ENCODE measurements around the gene LY6G6D. TPM values are rescaled to one million over a fixed set of nuclear protein-coding genes. Genes with fewer than 3 reads are reported as not detected.
A peak's percentile ranks its signal among the peaks of the same experiment; 100 is the strongest.

LY6G6D gene
- total RNA-seq, 1 donor from 2014 or later: 1.5 TPM

DNA sequence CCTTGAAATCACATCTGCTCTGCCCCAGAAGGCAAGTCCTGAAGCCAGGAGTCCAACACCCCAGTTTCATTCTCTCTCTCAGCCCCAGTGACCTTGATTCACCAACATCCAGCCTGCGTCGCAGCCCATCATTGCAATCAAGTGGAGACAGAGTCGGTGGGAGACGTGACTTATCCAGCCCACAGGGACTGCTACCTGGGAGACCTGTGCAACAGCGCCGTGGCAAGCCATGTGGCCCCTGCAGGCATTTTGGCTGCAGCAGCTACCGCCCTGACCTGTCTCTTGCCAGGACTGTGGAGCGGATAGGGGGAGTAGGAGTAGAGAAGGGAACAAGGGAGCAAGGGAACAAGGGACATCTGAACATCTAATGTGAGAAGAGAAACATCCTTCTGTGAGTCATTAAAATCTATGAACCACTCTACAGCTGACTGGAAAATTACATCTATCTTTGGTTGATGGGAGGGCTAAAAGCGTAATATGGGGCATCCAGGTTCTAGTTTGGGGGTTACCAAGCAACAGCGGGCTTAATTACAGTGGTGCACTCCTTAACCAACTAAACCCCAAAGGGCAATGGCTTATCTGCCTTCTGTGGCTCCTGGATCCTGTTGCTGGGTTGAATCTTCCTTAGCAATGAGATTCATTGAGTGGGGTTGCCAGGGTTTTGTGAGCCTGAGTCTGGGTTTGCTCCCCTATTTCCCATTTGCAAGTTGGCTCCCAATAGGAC is 2.5 kb downstream of the LY6G6D start:
- no peak for DNase-seq (ENCODE audit: extremely low spot score, unreplicated experiment)
- H3K36me3 Mint-ChIP-seq: no peaks in the 10 kb centered on the region
- H3K9me3 Mint-ChIP-seq: peaks cover 5% of the 10 kb centered on the region
- no peaks in the 10 kb centered on the region for H3K27me3 Mint-ChIP-seq
- peak overlapping the region; percentile 90 for H3K27ac Mint-ChIP-seq
- H3K4me3 Mint-ChIP-seq: peak overlapping the region; percentile 67
- TF ChIP-seq CTCF (conservative IDR thresholded peaks at IDR 0.05): no peak
- H3K4me1 Mint-ChIP-seq (ENCODE audit: unreplicated experiment): peaks cover 37% of the 10 kb centered on the region

DNA sequence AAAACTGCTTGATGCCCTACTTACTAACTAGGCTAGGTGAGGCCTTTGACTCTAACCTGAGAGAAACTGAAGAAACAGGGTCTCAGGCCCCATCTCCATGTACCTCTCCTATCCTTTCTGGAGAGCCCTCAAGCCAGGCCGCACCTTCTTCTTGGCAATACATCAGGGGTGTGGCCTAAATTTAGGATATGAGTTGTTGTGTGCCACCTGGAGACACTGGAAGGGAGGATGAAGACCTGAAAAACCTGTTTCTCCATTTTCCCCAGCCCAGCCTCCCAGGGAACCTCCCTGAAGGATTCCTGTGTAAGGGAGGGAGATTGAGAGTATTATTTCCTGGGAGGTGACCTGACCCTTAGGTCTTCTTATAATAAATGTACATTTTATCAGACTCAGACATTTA is 3.1 kb downstream of the LY6G6D start:
- H3K4me3 Mint-ChIP-seq: peak overlapping the region; percentile 67
- H3K36me3 Mint-ChIP-seq: no peaks in the 10 kb centered on the region
- H3K4me1 Mint-ChIP-seq (ENCODE audit: unreplicated experiment): peaks cover 33% of the 10 kb centered on the region
- H3K27me3 Mint-ChIP-seq: no peaks in the 10 kb centered on the region
- peaks cover 5% of the 10 kb centered on the region for H3K9me3 Mint-ChIP-seq
- DNase-seq (ENCODE audit: extremely low spot score, unreplicated experiment): no peak
- TF ChIP-seq CTCF (conservative IDR thresholded peaks at IDR 0.05): no peak
- H3K27ac Mint-ChIP-seq: peak overlapping the region; percentile 90

- Mint-ChIP-seq H3K27me3 (no peaks in the 10 kb centered on the region), H3K4me3 (peak overlapping the region; percentile 67), H3K9me3 (peaks cover 5% of the 10 kb centered on the region), H3K4me1 (ENCODE audit: unreplicated experiment) (peaks cover 28% of the 10 kb centered on the region), H3K27ac (peak overlapping the region; percentile 90), H3K36me3 (no peaks in the 10 kb centered on the region)
- DNase-seq (ENCODE audit: extremely low spot score, unreplicated experiment): no peak
- TF ChIP-seq CTCF (conservative IDR thresholded peaks at IDR 0.05): no peak
These were observed 3.9 kb downstream of the LY6G6D start for GRCh38 chr6:31719001-31719400.

DNA sequence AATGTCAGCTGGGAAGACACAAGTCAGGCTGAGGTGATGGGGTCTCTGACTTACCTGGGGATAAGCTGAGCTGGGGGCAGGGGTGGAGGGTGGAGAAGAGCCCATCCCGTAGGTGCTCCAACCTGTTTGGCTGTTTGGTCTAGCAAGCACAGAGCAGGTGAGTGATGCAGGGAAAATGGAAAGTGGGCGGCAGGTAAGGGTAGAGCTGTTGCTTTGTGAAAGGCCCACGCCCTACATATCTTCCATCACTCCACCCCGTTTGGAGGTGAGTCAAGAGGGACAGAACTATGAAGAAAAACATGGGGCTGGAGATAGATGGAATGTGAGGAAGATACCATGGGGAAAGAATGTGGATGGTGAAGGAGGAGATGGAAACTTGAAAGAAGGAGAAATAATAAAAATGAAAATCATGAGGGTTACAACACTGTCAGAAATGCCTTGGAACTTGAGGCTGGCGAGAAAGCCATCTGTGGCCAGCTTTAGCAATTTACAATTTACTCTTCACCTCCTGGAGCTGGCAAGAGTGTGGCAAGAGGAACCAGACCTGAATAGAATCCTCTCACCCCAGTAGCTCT is 5.1 kb downstream of the LY6G6D start:
- DNase-seq (ENCODE audit: extremely low spot score, unreplicated experiment): no peak
- Mint-ChIP-seq H3K9me3 (peaks cover 5% of the 10 kb centered on the region), H3K27me3 (no peaks in the 10 kb centered on the region), H3K4me1 (ENCODE audit: unreplicated experiment) (peaks cover 23% of the 10 kb centered on the region), H3K27ac (peak overlapping the region; percentile 90), H3K4me3 (peak overlapping the region; percentile 67), H3K36me3 (no peaks in the 10 kb centered on the region)
- TF ChIP-seq CTCF (conservative IDR thresholded peaks at IDR 0.05): no peak

- Mint-ChIP-seq H3K27ac (peak within 1 kb of the TSS; percentile 90), H3K36me3 (peaks cover 10% of the 10 kb centered on the region), H3K9me3 (peaks cover 5% of the 10 kb centered on the region)
These were observed 6.3 kb downstream of the LY6G6D start, which contains the start of gene LY6G6C for GRCh38 chr6:31721351-31722020. TSS of gene LY6G6C (minus strand) at chr6:31721746. CDS start at chr6:31721679, 67 bp downstream.

More at GRCh38 chr6:31721351-31722020, 6.3 kb downstream of the LY6G6D start, which contains the start of gene LY6G6C:
- DNase-seq (ENCODE audit: extremely low spot score, unreplicated experiment): no peak
- peak within 1 kb of the TSS; percentile 67 for H3K4me3 Mint-ChIP-seq
- peaks cover 29% of the 10 kb centered on the region for H3K4me1 Mint-ChIP-seq (ENCODE audit: unreplicated experiment)
- H3K27me3 Mint-ChIP-seq: no peaks in the 10 kb centered on the region
- no peak for TF ChIP-seq CTCF (conservative IDR thresholded peaks at IDR 0.05)

All from type B pancreatic cell (in vitro differentiated cells).